ENCODE measurements around the gene CHRNB1.

DNA sequence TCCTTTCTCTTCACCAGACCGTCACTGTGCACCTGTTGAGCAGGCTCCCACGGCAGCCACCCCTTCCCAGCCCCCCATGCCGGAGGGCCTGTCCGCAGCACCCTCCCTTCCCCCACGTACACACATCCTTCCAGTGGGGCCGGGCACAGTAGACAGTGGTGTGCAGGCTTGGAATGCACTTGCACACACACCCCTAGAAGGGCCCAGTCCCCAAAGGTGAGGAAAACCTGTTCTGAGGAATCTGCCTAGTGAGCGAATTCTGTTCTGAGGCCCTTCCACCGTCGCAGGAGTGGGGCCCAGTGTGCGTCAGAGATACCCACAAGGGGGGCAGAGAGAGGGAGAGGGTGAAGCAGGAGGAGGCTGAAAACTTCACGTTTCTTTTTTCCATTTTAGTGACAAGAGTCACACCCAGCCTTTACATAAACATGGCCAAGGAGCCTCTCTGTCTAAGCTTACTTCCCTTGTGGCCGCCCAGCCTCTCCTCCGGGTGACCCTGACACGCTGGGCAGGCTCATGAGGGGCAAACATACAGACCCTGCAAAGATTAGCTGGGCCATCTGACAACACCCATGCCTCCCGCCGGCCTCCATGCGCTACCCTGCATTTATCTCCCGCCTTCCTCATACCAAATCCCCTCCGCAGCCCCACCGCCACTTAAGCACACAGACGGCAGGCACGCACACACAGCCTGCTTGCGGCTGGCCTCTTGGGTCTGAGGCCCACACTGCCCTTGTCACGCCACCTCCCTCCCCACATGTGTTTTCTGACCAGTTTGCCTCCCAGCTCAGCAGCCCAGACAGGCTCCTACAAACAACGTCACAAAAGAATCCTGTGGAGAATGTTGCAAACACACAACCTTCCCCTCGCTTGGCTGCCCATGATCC lies 32.8 kb downstream of the CHRNB1 start:
- TF ChIP-seq EZH2 (IDR thresholded peaks at IDR 0.05; ENCODE audit: borderline replicate concordance, low read depth, low read length, severe bottlenecking) (no peak), CTCF (IDR thresholded peaks at IDR 0.05; ENCODE audit: borderline replicate concordance, extremely low read depth, low read length, poor library complexity, severe bottlenecking) (no peak)
